Measurements from ENCODE around the gene CFC1B.
"Not testable (repeated sequence)": the region's sequence is repeated elsewhere in the genome, so short reads cannot be mapped to it uniquely, and the experiment has no call there.

GRCh38 chr2:130511747-130512451 is 9.1 kb upstream of the CFC1B start:
- not testable (repeated sequence) for TF ChIP-seq EZH2 (IDR thresholded peaks at IDR 0.05; ENCODE audit: low read length, missing control alignments); CTCF (conservative IDR thresholded peaks at IDR 0.05 in 1 of 2, IDR thresholded peaks at IDR 0.05 in 1 of 2; ENCODE audit: low read depth in 1 of 2, low read length in 2 of 2)

Data from fibroblast of lung (primary cell).